Right renal cortex interstitium (tissue), 3 donors: ENCODE results near the gene BOD1L2. TPM values are rescaled to one million over a fixed set of nuclear protein-coding genes. Genes with fewer than 3 reads are reported as not detected.
A peak's percentile ranks its signal among the peaks of the same experiment; 100 is the strongest.

ENCODE experiments used
- DNase-seq, 3 donors: peaks; one replicate each; pipeline ENCODE4 v3.0.0-alpha.2; 2013; ENCODE audit warnings: low read depth in 3 of 3, low spot score in 2 of 3
- polyA plus RNA-seq, 3 donors: library from polyadenylated mRNA; unstranded; fragments of 120-200 nt; gene quantifications; one replicate each; pipeline ENCODE4 v1.2.1, GENCODE V29; 2013; ENCODE audit not compliant: insufficient read length in 3 of 3

Gene BOD1L2
- polyA plus RNA-seq: not detected

DNA sequence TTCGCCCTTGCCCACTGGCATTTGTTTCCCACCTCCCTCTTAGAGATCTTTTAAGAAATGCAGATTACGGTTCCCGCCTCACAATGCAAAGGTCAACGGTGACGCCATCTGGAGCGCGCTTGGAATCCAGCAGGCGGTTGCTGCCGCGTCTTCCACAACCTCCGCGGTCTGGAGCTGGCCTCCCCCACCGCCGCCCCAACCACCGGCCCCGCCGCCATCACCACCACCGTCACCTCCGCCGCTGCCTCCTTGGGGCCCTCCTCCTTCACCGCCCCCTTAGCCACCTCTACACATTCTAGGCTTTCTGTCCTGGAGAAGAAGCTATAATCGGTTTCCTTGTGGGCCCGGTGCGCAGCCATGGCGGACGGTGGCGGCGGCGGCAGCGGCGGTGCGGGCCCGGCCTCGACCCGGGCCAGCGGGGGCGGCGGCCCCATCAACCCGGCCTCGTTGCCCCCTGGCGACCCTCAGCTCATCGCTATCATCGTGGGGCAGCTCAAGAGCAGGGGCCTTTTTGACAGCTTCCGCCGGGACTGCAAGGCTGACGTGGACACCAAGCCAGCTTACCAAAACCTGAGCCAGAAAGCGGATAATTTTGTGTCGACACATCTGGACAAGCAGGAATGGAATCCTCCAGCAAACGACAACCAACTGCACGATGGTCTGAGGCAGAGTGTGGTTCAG is at the start of gene BOD1L2:
TSS of gene BOD1L2 (plus strand) at position 132 of the 681 bp plus-strand sequence. CDS start at position 358, 226 bp downstream.
- no peak for DNase-seq

GRCh38 chr18:57107140-57107832 is 39.6 kb upstream of the BOD1L2 start:
- peak; percentile 33 to 53 (median 42) for DNase-seq

- no peak for DNase-seq
Observed at GRCh38 chr18:57110290-57110689, 36.6 kb upstream of the BOD1L2 start.

DNA sequence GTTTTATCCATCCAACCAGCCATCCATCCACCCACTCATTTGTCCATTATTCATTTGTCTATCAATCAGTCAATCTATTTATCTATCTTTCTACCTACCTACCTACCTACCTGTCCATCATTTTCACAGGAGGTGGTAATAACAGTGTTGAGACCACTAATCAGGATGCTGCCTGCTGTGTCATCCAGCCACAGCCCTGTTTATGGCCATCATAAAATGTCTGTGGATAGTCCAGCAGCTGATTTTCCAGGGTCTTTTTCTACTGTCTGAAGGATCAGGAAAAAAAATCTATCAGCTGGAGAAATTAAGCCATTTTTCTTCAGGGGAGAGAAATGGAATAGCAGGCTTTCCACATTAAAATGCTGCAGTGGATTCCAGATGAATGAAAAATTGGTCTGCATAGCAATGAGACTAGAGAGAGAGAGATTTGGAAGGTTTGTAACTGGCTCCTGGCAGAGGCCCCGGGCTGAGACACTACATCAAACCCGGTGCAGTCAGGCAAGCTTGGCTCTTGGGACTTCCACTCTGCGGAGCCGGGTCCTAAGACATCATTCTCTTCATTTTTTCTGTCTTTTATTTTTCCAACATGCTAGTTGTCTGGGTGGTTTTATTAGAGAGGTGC is 33.0 kb upstream of the BOD1L2 start:
- no peak for DNase-seq

GRCh38 chr18:57116598-57117132 is 30.2 kb upstream of the BOD1L2 start:
- no peak for DNase-seq

GRCh38 chr18:57121542-57122112 is 25.3 kb upstream of the BOD1L2 start:
- DNase-seq: no peak

GRCh38 chr18:57122936-57123510 is 23.9 kb upstream of the BOD1L2 start:
- DNase-seq: no peak

DNA sequence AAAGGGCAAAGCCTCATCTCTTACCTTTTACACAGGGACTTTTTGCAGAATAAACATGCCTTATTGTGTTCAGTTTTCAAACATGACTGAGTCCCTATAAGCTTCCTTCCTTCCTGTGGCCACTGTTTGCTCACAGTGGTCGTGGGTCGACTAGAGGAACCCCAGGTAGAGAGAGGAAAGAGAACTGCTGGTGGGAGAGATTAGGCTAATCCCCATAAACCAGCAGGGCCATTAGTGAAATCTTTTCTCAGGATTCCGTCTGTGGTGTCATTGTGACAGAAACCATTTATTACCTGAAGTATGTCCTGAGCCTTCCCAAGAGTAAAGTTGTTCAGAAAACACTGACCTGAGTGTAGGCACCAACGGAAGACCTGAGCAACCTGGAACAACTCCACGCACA is 21.3 kb upstream of the BOD1L2 start:
- DNase-seq: no peak

DNA sequence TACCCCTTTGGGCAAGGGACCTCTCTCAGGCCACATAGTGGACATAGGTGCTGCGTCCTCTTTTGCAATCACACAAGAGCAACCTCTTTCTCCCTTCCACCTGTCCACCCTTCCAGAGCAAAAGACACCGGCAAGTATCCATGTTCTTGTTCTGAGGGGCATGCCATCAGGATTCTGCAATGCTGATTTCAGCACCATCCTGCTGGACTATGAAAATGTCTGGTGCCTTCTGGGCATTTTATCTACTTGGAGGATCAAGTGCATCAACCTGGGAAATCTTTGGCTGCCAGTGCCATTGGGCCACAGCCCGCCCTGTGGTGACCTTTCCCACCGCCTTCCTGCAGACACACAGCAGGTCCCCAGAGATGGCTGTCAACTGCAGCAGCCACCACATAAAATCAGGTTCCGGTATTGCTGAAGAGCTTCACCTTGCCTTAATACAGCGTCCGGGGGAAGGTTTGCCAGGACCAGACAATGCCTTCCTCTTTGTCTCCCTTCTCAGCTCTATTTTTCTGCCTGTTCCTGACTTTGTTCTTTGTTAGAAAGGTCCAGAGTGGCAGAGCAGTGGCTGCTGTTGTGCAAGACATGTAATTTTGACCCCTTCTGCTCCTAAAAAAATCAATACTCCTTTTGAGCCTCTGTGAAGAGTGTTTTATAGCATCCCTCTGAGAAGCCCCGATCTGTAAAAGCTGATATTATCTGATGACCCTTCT is 18.5 kb upstream of the BOD1L2 start:
- DNase-seq: no peak

DNA sequence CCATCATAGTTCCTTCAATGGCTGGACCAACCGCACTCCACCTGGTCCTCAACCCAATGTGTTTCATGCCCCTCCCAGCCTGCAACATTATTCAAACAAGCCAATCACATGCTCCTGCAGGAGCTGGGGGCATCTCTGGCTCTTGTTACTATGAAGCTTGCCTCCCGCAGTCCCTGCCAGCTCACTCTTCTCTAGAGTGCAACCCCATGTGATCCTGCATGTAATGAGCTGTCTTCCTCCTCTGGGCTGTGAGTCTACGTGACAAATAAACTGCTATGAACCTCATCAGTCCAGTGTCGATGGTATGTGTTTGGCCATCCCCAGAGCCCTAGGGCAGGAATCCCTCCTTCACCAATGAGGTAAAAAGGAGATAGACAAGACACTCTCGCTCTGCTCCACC is 15.8 kb upstream of the BOD1L2 start:
- DNase-seq: no peak

GRCh38 chr18:57131782-57132181 is 15.1 kb upstream of the BOD1L2 start:
- DNase-seq: no peak

DNA sequence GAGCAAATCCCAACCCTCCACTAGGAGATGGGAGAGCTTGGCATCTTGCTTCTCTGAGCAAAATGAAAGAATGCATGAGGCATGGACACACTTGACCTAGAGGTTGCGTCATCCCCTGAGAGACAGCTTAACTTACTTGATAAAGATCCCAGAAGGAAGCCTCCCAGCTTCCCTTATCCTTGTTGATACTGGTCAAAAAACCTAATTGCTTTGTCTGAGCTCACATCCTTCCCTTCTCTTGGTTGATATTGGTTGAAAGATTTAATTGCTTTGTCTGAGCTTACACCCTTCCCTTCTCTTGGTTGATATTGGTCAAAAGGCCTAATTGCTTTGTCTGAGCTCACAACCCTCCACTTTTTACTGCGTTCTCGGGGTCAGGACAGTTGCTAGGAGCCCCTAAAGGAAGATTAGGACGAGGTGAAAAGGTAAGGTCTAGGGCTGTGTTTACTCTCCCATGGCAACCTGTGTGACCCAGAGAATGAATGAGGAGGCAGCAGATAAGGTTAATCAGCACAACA is 12.2 kb upstream of the BOD1L2 start:
- no peak for DNase-seq

GRCh38 chr18:57135699-57136098 is 11.2 kb upstream of the BOD1L2 start:
- no peak for DNase-seq

DNA sequence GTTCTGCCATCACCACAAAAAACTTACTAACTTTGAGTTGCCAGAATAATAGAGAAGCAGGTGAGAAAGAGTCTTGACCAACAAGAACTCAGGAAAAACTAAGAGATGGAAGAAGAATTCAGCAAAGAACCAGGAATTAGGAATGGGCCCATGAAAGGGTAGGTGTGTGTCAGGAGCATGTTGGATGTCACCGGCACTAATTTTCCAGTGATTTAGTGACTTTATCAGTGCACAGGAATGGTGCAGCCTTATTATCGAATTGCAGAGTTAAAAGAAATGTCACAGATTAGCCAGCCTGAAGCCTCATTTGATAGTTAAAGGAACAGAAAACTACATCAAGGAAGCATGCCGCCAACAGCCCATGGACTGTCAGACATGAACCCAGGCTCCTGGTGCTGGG is 9.0 kb upstream of the BOD1L2 start:
- DNase-seq: no peak

DNA sequence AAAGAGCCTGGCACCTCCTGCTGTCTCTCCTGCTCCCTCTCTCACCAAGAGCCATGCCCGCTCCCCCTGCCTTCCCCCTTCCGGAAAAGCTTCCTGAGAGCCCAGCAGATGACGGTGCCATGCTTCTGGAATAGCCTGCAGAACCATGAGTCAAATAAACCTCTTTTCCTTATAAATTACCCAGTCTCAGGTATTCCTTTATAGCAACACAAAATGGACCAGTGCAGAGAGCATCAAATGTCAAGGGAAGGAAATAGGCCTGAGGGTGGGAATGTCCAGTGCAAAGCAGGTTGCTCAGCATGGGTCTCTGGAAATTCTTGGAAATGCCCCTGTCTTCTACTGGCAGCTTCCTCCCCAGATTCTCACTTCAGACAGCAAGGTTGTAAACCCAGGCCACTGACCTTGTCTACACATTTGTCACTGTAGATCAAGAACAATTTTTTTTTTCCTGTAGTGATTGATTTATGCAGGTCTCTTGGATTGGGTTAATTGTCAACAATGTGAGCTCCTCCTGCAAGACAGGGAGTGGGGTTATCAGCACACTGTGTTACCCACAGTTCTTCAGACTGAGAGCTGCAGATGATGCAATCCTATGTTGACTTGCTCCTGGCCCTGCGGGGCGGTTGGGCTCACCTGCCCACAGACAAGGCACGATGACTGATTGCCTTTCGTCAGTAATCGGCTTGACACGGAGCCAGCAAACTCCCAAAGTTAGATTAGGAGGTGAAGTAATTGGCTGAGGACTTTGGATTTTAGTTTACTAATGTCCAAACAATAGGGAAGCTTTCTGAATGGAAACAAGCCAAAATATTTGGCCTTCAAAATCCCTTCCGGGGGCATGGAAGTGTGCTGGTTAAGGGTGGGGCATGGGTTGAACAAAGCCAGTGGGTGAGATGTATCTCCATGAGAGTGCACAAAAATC is 5.4 kb upstream of the BOD1L2 start:
- DNase-seq: no peak

GRCh38 chr18:57142324-57142723 is 4.6 kb upstream of the BOD1L2 start:
- DNase-seq: no peak

GRCh38 chr18:57143265-57143664 is 3.6 kb upstream of the BOD1L2 start:
- no peak for DNase-seq

- no peak for DNase-seq
Observed at GRCh38 chr18:57148263-57148662, 1.4 kb downstream of the BOD1L2 start.

GRCh38 chr18:57149051-57149450 is 2.2 kb downstream of the BOD1L2 start:
- no peak for DNase-seq
